Activated T-helper 1 cell treated with Interleukin-2 at 50 U/mL for 16 hours (primary cell): Measurements from ENCODE around the gene CRYZ.
"Not testable (repeated sequence)": the region's sequence is repeated elsewhere in the genome, so short reads cannot be mapped to it uniquely, and the experiment has no call there.

ENCODE experiments used
- DNase-seq: peaks from one replicate; pipeline ENCODE4 v3.0.0-alpha.2; 2020; ENCODE audit warnings: low read depth

Gene CRYZ

DNA sequence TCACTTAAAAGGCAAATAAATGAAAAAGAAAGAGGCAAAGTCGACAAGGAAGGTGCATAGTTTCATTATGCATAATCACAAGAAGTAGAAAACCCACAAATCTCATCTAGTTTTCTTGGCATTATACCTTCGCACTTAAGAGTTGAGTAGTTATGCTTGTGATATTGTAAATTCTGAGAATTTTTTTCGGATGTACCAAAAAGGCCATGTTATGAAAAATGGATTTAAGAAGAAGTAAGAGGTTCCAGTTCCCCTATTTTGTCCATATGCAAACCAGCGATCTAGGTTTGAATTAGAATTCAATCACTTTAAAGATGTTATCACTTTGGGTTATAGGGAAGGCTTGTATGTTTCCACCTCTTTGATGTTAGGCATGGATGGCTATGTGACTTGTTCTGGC is 51.4 kb downstream of the CRYZ start:
- DNase-seq: no peak

DNA sequence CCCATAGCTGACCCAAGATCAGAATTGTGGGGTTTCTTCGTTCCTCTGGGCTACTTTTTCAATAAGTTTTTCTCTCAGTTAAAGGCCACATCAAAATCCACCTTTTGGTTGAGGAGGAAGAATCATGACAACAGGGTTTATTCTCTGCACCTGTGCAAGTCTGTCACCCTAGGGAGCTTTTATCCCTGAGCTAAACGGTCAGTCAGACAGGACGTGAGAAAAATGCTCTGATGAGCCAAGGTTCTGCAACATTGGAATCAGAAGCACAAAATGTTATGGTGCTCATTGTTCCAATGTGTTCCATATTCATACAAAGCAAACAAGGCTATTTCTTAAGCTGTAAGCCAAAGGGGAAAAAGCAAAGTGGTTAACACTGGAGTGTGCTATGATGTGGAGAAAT is 51.8 kb downstream of the CRYZ start:
- no peak for DNase-seq

DNA sequence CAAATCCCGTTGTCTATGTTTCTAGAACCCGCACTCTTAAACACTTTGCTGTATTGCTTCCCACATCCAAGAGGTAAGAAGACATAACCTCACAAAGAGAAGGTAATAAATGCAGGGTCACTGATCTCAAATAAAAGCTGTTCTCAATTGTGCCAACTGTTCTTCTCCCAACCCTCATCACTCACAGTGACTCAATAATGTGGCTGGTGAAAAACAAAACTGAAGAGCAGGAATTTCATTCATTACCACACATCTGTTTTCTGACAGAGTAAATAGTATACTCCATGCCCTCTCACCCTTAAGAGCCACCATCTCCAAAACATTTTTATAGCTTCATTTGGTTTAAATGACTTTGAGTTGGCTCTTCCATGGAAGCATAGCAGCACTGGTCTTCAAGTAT is 53.0 kb downstream of the CRYZ start:
- no peak for DNase-seq

DNA sequence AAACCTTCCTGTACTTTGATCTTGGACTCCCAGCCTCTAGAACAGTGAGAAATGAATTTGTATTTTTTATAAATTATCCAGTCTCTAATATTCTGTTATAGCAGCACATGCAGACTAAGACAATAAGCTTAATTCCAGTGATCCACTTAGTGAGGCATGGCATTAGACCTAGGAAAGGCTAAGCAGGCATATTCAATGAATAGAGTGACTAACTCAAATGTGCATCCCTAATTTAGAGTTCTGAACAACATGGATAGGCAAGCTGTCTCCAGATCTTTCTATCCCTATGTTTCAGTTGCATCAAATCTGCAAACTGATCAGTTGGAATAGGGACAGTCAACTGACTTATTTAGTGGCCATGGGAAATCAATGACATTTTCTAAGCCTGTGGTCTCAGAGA is 54.9 kb downstream of the CRYZ start:
- no peak for DNase-seq

DNA sequence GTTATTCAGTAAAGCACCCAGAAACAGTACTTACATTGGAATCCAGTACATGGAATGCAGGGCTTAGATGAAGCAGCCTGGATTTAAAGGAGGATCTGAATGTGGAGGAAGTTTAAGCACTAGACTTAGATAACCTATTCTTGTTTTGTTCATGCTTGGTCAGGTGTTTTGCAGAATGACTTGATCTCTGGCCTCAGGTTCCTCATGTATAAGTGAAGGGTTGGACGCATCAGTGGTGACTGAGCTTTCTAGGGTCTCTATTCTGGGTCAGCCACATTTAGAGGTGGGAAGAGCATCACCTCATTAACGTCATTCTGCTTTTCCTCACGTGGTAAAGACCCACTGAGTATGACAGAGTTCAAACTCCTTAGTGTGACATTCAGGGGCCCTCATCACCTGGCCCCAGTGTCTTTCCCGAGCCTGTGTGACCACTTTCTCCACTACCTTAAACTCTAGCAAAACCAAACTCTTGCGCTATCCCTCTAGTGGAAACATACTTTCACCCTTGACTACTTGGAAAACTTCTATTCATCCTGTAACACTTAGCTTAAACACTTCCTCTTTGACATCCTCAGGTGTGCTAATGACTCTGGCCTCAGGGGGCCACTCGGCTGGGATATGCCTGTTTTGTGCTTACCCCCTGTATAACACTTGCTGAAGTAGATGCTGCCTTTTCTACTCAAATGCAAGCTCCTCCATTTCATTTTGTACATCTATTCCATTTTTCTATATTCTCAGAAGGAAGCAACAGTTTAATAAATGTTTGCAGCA is 58.4 kb downstream of the CRYZ start:
- no peak for DNase-seq

DNA sequence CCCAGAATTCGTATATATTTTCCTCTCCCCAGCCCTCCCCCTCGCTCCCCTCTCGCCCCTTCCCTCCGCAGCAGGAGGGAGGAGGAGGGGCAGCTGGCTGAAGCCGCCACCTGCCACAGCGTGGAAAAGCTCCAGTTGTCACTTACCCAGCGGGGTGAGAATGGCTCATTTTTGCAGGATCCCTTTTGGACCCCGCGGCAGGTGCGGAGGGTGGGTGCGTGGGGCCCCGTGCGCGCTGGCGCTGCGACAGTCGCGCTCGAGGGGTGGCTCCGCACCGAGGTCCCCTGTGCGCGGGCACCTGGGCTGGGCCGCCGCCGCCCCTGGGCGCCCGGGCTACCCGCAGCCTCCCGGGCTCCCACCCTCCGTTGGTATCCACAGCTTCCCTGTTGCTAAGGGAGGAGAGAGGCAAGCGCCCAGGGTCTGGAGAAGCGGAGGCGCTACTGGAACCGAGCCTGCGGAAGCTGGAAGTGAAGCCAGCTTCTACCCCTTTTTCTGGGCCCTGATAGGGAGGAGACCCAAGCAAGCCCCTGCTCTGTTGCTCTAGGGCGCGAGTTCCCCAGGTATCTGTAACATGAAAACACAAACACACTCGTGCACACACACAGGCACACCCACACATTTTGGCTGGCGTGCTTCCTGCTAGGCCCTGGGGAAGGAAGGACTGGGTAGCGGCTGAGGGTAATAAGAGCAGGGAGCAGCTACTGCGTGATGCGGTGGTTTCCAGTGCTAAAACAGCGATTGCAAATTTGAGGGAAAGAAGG is 59.3 kb downstream of the CRYZ start, which contains the start of gene ERICH3:
Gene ERICH3, minus strand, starts transcription at position 442 of the 761 bp plus-strand sequence. Its CDS starts 273 bp downstream, at position 169.
- DNase-seq: no peak

DNA sequence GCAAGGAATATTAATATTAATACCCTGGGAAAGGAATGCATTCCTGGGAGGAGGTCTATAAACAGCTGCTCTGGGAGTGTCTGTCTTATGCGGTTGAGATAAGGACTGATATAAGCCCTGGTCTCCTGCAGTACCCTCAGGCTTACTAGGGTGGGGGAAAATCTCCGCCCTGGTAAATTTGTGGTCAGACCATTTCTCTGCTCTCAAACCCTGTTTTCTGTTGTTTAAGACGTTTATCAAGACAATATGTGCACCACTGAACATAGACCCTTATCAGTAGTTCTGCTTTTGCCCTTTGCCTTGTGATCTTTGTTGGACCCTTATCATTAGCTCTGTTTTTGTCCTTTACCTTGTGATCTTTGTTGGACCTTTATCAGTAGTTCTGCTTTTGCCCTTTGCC is 62.0 kb downstream of the CRYZ start:
- DNase-seq: not testable (repeated sequence)
